GM12873 (cell line): ENCODE measurements around the gene TAAR9.

ENCODE experiments used
- TF ChIP-seq, protein P1 (sequence below): IDR thresholded peaks from 2 replicates; pipeline ENCODE4 v1.5.1; 2012; ENCODE audit warnings: low read depth, mild to moderate bottlenecking, moderate library complexity, low read length, control low read depth; ENCODE audit not compliant: insufficient read depth; ENCODE audit errors: missing control alignments

Gene TAAR9

DNA sequence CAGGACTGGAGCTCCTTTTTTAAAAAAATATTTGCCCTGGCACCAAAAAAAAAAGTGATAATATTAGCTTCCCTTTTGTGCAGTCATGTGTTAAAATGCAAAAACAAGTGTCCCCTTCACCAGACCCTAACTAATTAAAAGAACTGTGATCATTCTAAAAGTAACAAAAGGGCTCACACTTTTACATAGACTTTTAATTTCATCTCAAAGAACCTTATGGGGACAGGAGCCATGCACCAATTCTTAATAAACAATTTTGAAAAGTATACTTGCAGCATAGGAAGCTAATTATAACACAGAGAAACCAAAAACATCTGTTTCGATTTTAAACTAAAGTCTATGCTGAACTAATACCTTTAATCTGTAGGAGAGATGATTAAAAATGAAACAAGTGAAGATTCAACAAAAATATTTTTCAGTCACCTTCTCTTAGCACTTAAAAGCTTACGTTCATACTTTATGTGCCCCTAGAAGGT is 42.4 kb upstream of the TAAR9 start:
- TF ChIP-seq, protein P1, sequence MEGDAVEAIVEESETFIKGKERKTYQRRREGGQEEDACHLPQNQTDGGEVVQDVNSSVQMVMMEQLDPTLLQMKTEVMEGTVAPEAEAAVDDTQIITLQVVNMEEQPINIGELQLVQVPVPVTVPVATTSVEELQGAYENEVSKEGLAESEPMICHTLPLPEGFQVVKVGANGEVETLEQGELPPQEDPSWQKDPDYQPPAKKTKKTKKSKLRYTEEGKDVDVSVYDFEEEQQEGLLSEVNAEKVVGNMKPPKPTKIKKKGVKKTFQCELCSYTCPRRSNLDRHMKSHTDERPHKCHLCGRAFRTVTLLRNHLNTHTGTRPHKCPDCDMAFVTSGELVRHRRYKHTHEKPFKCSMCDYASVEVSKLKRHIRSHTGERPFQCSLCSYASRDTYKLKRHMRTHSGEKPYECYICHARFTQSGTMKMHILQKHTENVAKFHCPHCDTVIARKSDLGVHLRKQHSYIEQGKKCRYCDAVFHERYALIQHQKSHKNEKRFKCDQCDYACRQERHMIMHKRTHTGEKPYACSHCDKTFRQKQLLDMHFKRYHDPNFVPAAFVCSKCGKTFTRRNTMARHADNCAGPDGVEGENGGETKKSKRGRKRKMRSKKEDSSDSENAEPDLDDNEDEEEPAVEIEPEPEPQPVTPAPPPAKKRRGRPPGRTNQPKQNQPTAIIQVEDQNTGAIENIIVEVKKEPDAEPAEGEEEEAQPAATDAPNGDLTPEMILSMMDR: no peak

DNA sequence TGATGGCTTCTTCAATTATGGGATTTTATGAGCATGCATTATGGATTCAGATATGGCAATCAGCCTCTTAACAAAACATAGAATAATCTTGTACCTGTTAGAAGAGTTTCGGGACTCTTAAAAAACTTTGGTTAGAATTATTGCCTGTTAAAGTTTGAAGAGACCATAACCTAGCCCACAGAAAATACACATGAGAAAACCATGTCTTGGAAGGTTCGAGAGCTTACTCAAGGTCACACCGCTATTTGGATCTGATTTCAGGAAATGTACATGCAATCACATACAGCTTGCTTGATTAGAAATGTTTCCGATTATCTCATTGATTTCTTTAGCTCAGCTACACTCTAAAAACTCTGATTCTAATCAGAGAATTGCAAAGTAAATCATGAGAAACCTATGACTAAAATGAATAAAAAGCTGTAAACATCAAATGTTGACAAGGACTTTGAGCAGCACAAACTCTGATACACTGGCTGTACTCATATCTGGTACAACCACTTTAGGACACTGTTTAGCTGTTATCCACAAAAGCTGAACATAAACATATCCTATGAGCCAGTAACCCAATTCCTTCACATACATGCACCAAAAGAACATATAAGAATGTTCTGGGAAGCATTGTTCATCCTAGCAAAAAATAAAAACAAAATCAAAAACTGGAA is 41.4 kb upstream of the TAAR9 start:
- TF ChIP-seq, protein P1: no peak

DNA sequence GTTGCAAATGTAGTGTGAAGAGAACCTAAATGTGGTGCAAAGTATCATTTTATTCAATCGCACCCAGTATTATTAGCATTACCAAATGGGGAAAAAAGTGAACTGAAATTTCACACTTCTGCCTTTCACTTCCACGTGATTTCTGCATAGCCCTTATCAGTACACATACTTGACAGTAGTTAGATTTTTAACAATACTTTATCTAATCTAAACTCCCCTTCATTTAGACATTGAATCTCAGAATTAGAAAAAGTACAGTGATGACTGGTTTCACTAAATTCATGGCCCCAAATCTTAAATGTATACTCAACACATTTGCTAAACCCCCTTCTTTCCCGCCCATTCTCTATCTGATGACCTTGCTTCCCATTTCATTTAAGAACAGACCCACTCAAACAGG is 39.4 kb upstream of the TAAR9 start:
- TF ChIP-seq, protein P1: no peak

DNA sequence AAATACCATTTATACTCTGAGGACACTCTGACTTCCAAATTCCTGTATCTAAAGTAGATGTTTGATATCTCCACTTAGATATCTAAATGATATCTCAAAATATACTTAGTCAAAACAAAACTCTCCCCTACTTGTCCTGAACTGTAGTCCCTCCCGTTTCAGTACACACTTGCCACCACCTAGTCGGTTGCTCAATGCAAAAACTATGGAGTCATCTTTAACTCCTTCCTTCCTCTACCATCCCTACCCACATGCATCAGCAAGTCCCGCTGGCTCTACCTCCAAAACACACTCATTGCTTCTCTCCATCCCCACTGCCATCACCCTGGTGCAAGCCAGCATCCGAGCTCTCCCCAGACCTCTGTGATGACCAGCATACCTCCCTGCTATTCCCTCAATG is 38.3 kb upstream of the TAAR9 start:
- TF ChIP-seq, protein P1: no peak

DNA sequence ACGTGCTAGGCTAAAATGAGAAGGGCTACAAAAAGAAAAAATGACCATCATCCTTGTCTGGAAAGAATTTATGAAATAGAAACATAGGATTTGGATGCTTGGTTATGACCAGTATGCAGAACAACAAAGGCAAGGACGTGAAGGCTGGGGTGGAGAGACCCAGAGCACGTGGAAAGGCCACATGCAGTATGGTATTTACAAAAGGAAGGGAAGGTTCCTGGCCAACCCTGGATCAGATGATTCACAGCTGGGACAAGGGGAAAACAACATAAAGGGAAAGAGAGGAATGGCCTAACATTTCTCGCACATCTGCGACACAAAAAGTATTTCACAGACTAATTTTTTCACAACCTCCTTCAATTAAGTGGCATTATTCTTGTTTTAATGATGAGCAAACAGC is 33.3 kb upstream of the TAAR9 start:
- TF ChIP-seq, protein P1: no peak

DNA sequence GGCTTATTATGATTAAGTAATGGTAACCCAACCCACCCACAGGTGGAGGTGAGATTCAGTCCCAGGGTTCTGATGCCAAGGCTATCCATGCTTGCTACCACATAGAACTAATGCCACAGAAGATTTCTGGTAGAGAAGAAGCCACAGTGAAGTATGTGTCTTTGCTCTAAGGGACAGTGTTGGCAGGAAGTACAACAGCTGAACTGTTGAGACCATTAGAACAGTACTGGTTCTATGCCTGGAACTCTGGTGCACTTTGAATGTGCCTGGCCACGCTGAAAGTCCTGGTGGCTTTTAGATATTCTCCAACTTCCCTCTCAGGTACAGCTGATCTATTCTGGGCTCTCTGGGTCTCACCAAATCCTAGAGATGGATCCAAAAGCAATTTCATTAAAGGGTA is 32.9 kb upstream of the TAAR9 start:
- TF ChIP-seq, protein P1: no peak

DNA sequence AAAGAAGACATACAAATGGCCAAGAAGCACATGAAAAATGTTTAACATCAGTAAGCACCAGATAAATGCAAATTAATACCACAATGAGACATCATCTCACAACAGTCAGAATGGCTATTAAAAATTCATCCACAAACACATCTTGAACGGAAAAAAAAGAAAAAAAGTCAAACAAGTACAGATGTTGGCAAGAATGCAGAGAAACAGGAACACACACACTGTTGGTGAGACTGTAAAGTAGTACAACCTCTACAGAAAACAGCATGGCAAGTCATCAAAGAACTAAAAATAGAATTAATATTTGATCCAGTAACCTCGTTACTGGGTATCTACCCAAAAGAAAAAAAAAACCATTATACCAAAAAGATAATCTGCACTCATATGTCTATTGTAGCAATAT is 31.6 kb upstream of the TAAR9 start:
- TF ChIP-seq, protein P1: no peak
